Neural progenitor cell (in vitro differentiated cells): ENCODE results near the gene CX3CL1.

Experiments used
- CTCF ChIP-seq: fragments of 200-600 bp; sonication (generic); IDR thresholded peaks from 2 replicates; pipeline ENCODE4 v1.5.1; 2017; ENCODE audit warnings: antibody characterized with exemption, mild to moderate bottlenecking
- EZH2 ChIP-seq: fragments of 200-600 bp; sonication (generic); IDR thresholded peaks from 2 replicates; pipeline ENCODE4 v1.6.1; 2017; ENCODE audit warnings: antibody characterized with exemption, mild to moderate bottlenecking, moderate library complexity
- EZH2phosphoT487 ChIP-seq: fragments of 200-600 bp; sonication (generic); IDR thresholded peaks from 2 replicates; pipeline ENCODE4 v1.6.1; 2017; ENCODE audit warnings: antibody characterized with exemption

- no peak for TF ChIP-seq EZH2
- TF ChIP-seq CTCF = no peak
- no peak for TF ChIP-seq EZH2phosphoT487
Observed at GRCh38 chr16:57430955-57431354, 58.7 kb downstream of the CX3CL1 start.
